ENCODE results near the gene VPS33A. TPM values are rescaled to one million over a fixed set of nuclear protein-coding genes. Genes with fewer than 3 reads are reported as not detected.

Gene VPS33A
- total and polyA plus RNA-seq, 2 of the 13 experiments (the other 11 are each of a cell fraction or from before 2014, with no cell fraction given): 11.0 to 43.6 TPM

- TF ChIP-seq ELF1 (CRISPR knock-in tag; IDR thresholded peaks at IDR 0.05) (no peak), MLX (CRISPR knock-in tag; IDR thresholded peaks at IDR 0.05) (no peak), MAFK (conservative IDR thresholded peaks at IDR 0.05 in 1 of 2, IDR thresholded peaks at IDR 0.05 in 1 of 2; ENCODE audit: low read length in 2 of 2) (no peak), HIC2 (CRISPR knock-in tag; IDR thresholded peaks at IDR 0.05; ENCODE audit: low read depth) (no peak), KDM2A (CRISPR knock-in tag; IDR thresholded peaks at IDR 0.05; ENCODE audit: borderline replicate concordance, low read depth) (peak; percentile 50; the same call in 1 of the 2 replicates), DMTF1 (CRISPR knock-in tag; IDR thresholded peaks at IDR 0.05) (no peak), ZBTB20 (CRISPR knock-in tag; IDR thresholded peaks at IDR 0.05; ENCODE audit: borderline replicate concordance, low read depth) (no peak), AKAP8 (CRISPR knock-in tag; IDR thresholded peaks at IDR 0.05) (0 out of 2 replicates have a peak, but pooled peaks have one; percentile 16), THYN1 (CRISPR knock-in tag; IDR thresholded peaks at IDR 0.05; ENCODE audit: borderline replicate concordance, low read depth) (no peak), XRCC5 (optimal IDR thresholded peaks at IDR 0.05; ENCODE audit: low read length) (peak; percentile 15), RAD51 (IDR thresholded peaks at IDR 0.05; ENCODE audit: borderline replicate concordance) (no peak), CBX5 (CRISPR knock-in tag; IDR thresholded peaks at IDR 0.05; ENCODE audit: borderline replicate concordance) (no peak), TSC22D2 (CRISPR knock-in tag; IDR thresholded peaks at IDR 0.05; ENCODE audit: borderline replicate concordance) (no peak), RAD21 (CRISPR knock-in tag; IDR thresholded peaks at IDR 0.05) (no peak), HOMEZ (CRISPR knock-in tag; IDR thresholded peaks at IDR 0.05; ENCODE audit: low read depth) (no peak), ZNF44 (CRISPR knock-in tag; IDR thresholded peaks at IDR 0.05) (no peak), RELA (CRISPR knock-in tag; IDR thresholded peaks at IDR 0.05) (no peak), ZNF234 (CRISPR knock-in tag; conservative IDR thresholded peaks at IDR 0.05) (no peak), PRMT3 (CRISPR knock-in tag; IDR thresholded peaks at IDR 0.05; ENCODE audit: borderline replicate concordance, low read depth) (no peak), ZHX1 (CRISPR knock-in tag; IDR thresholded peaks at IDR 0.05; ENCODE audit: low read depth) (no peak)
These were observed 61.0 kb downstream of the VPS33A start (continued) for GRCh38 chr12:122205053-122205925.

Measured in HepG2 (cell line).